Small intestine (tissue), 7 donors: ENCODE measurements around the gene SLC28A1. TPM values are rescaled to one million over a fixed set of nuclear protein-coding genes. Genes with fewer than 3 reads are reported as not detected.
"Not testable (repeated sequence)": the region's sequence is repeated elsewhere in the genome, so short reads cannot be mapped to it uniquely, and the experiment has no call there.

Experiments used
- DNase-seq, 2 donors: peaks; one replicate each; pipeline versions ENCODE4 v3.0.0 to v3.0.0-alpha.2; 2013
- FAIRE-seq: peaks from 2 replicates; lab custom pipeline; 2012; peaks lifted over from hg19 to GRCh38; lab: Jason Lieb, UNC
- H3K27ac ChIP-seq, 3 donors: one replicate each; pipeline ENCODE4 v1.5.1; 2013; ENCODE audit warnings: low read length in 2 of 3, mild to moderate bottlenecking in 2 of 3, control low read depth in 1 of 3, inconsistent platforms in 1 of 3, low read depth in 1 of 3, moderate library complexity in 1 of 3
- H3K27me3 ChIP-seq, 3 donors: one replicate each; pipeline ENCODE4 v1.6.1; 2013; ENCODE audit warnings: low read length in 3 of 3, inconsistent platforms in 1 of 3; ENCODE audit not compliant: control insufficient read depth in 3 of 3, insufficient read depth in 3 of 3
- H3K36me3 ChIP-seq, 3 donors: one replicate each; pipeline ENCODE4 v1.6.1; 2013; ENCODE audit warnings: low read length in 3 of 3, inconsistent platforms in 1 of 3, low read depth in 1 of 3, mild to moderate bottlenecking in 1 of 3, moderate library complexity in 1 of 3; ENCODE audit not compliant: control insufficient read depth in 3 of 3, insufficient read depth in 2 of 3
- H3K4me1 ChIP-seq, 3 donors: one replicate each; pipeline ENCODE4 v1.6.1; 2013; ENCODE audit warnings: low read length in 2 of 3, inconsistent platforms in 1 of 3, low read depth in 1 of 3, mild to moderate bottlenecking in 1 of 3, moderate library complexity in 1 of 3; ENCODE audit not compliant: control insufficient read depth in 3 of 3, insufficient read depth in 2 of 3
- H3K4me3 ChIP-seq, 3 donors: one replicate each; pipeline ENCODE4 v1.5.1; 2013; ENCODE audit warnings: low read length in 3 of 3, control low read depth in 1 of 3, inconsistent platforms in 1 of 3, low read depth in 1 of 3, mild to moderate bottlenecking in 1 of 3, moderate library complexity in 1 of 3
- H3K9me3 ChIP-seq, 2 donors: one replicate each; pipeline ENCODE4 v1.6.1; 2013; ENCODE audit warnings: low read depth in 1 of 2, low read length in 1 of 2; ENCODE audit not compliant: control insufficient read depth in 2 of 2, insufficient read depth in 1 of 2
- WGBS, 3 donors: extraction: QIAGEN DNeasy Blood & Tissue Kit; methylation state at CpG; one replicate each; pipeline ENCODE4 v1.1.7; 2013; 5-methylcytosine and 5-hydroxymethylcytosine counted together
- polyA plus RNA-seq, 4 donors: library from polyadenylated mRNA; stranded (reverse) in 3 of 4; unstranded in 1 of 4; fragments of 200-250 nt in 3 of 4; fragments of 120-200 nt in 1 of 4; gene quantifications; one replicate each; pipeline versions ENCODE4 v1.2.1 to v1.2.3, GENCODE V29; 2013
- donor health status: healthy with polysubstance abuse.
- donor health status: control.
- donor health status: control.
- donor health status: Bipolar disorder and iron deficiency.
- donor health status: healthy.

SLC28A1 gene
- polyA plus RNA-seq, 4 donors, result 4.4 to 64.6 (median 31.2) TPM

- no peaks in the 10 kb centered on the region for H3K9me3 ChIP-seq
- H3K27ac ChIP-seq, result peak overlapping the region; percentile 95 to 97 (median 96)
- H3K4me3 ChIP-seq, result peak overlapping the region; percentile 67 to 94 (median 93)
- DNase-seq (peak; percentile 96 to 99), FAIRE-seq (no peak)
- H3K4me1 ChIP-seq, result peaks cover 6 to 19% (median 17%) of the 10 kb centered on the region in 3 donors
- WGBS, 3 donors, result 0% methylated on average over 49 to 75 of the region's 75 CpGs
- H3K27me3 ChIP-seq, result no peaks in the 10 kb centered on the region
- no peaks in the 10 kb centered on the region for H3K36me3 ChIP-seq
Observed at GRCh38 chr15:84981054-84981710, 96.7 kb downstream of the SLC28A1 start.

GRCh38 chr15:84981711-84982300, 97.3 kb downstream of the SLC28A1 start, which contains the start of gene PDE8A:
PDE8A (plus strand) TSS chr15:84981856; CDS start chr15:84982163, 307 bp downstream.
- peak within 1 kb of the TSS; percentile 95 to 97 (median 96) for H3K27ac ChIP-seq
- no peaks in the 10 kb centered on the region for H3K27me3 ChIP-seq
- DNase-seq (peak in 1 of 2 donors; percentile 51), FAIRE-seq (no peak)
- H3K4me1 ChIP-seq, result peaks cover 7 to 22% (median 19%) of the 10 kb centered on the region in 3 donors
- no peaks in the 10 kb centered on the region for H3K9me3 ChIP-seq
- H3K36me3 ChIP-seq, result no peaks in the 10 kb centered on the region
- H3K4me3 ChIP-seq, result peak within 1 kb of the TSS; percentile 67 to 94 (median 93)
- 0 to 1% (median 0%) methylated on average over 57 to 95 of the region's 95 CpGs for WGBS, 3 donors

- H3K27ac ChIP-seq, result peak overlapping the region; percentile 79 to 97 (median 96)
- FAIRE-seq, result no peak
- DNase-seq, result peak; percentile 72 to 83
- 1 to 6% (median 3%) methylated on average over 42 to 46 of the region's 46 CpGs for WGBS, 3 donors
- H3K9me3 ChIP-seq, result no peaks in the 10 kb centered on the region
- H3K4me1 ChIP-seq, result peaks cover 7 to 22% (median 19%) of the 10 kb centered on the region in 3 donors
- H3K4me3 ChIP-seq, result peak overlapping the region; percentile 67 to 94 (median 93)
- H3K36me3 ChIP-seq, result no peaks in the 10 kb centered on the region
- no peaks in the 10 kb centered on the region for H3K27me3 ChIP-seq
Observed at GRCh38 chr15:84982301-84982920, 97.9 kb downstream of the SLC28A1 start.

GRCh38 chr15:84983294-84983693, 98.8 kb downstream of the SLC28A1 start:
- peak overlapping the region in 2 of 3 donors; percentile 30 to 79 for H3K27ac ChIP-seq
- FAIRE-seq, result no peak

GRCh38 chr15:84983711-84984110, 99.2 kb downstream of the SLC28A1 start:
- H3K9me3 ChIP-seq, result no peaks in the 10 kb centered on the region
- peak overlapping the region in 1 of 3 donors; percentile 79 for H3K27ac ChIP-seq
- FAIRE-seq (no peak), DNase-seq (peak in 1 of 2 donors; percentile 20)
- H3K27me3 ChIP-seq, result no peaks in the 10 kb centered on the region
- peaks cover 0 to 3% (median 0%) of the 10 kb centered on the region in 3 donors for H3K36me3 ChIP-seq
- peak overlapping the region; percentile 7 to 94 (median 22) for H3K4me3 ChIP-seq
- WGBS, 3 donors, result 16 to 46% (median 31%) methylated on average over 2 of the region's 2 CpGs
- H3K4me1 ChIP-seq, result peaks cover 7 to 22% (median 19%) of the 10 kb centered on the region in 3 donors

More at GRCh38 chr15:84983294-84983693, 98.8 kb downstream of the SLC28A1 start:
- peak overlapping the region; percentile 22 to 94 (median 67) for H3K4me3 ChIP-seq
- peaks cover 7 to 22% (median 19%) of the 10 kb centered on the region in 3 donors for H3K4me1 ChIP-seq
- no peaks in the 10 kb centered on the region for H3K27me3 ChIP-seq
- 17 to 36% (median 25%) methylated on average over 4 of the region's 4 CpGs for WGBS, 3 donors
- H3K9me3 ChIP-seq, result no peaks in the 10 kb centered on the region
- no peaks in the 10 kb centered on the region for H3K36me3 ChIP-seq
- peak in 1 of 2 donors; percentile 37 for DNase-seq

GRCh38 chr15:84985158-84985557, 100.7 kb downstream of the SLC28A1 start:
- no peak for FAIRE-seq
- peaks cover 7 to 22% (median 14%) of the 10 kb centered on the region in 3 donors for H3K4me1 ChIP-seq
- H3K27ac ChIP-seq, result no peak overlapping the region
- peaks cover 0 to 3% (median 0%) of the 10 kb centered on the region in 3 donors for H3K36me3 ChIP-seq
- DNase-seq, result peak; percentile 30 to 45
- H3K27me3 ChIP-seq, result no peaks in the 10 kb centered on the region
- H3K4me3 ChIP-seq, result no peak overlapping the region
- no peaks in the 10 kb centered on the region for H3K9me3 ChIP-seq
- 15 to 39% (median 28%) methylated on average over 2 of the region's 2 CpGs for WGBS, 3 donors

GRCh38 chr15:84987351-84987750, 102.9 kb downstream of the SLC28A1 start:
- not testable (repeated sequence) for H3K4me3 ChIP-seq

More at GRCh38 chr15:84987351-84987750, 102.9 kb downstream of the SLC28A1 start:
- H3K9me3 ChIP-seq, H3K27me3 ChIP-seq, DNase-seq, H3K36me3 ChIP-seq, FAIRE-seq, H3K27ac ChIP-seq: not testable (repeated sequence)
- H3K4me1 ChIP-seq, result peaks cover 9 to 29% (median 17%) of the 10 kb centered on the region in 3 donors
- WGBS, 3 donors, result 94 to 96% (median 95%) methylated on average over 9 of the region's 9 CpGs
